GM21447 (cell line): ENCODE measurements around the gene NRF1.
"Not testable (repeated sequence)": the region's sequence is repeated elsewhere in the genome, so short reads cannot be mapped to it uniquely, and the experiment has no call there.

Experiments used
- ATAC-seq: cut with Tn5 transposase; IDR thresholded peaks from one replicate; pipeline ENCODE4 v1.9.1; 2021; ENCODE audit not compliant: unreplicated experiment

Gene NRF1

DNA sequence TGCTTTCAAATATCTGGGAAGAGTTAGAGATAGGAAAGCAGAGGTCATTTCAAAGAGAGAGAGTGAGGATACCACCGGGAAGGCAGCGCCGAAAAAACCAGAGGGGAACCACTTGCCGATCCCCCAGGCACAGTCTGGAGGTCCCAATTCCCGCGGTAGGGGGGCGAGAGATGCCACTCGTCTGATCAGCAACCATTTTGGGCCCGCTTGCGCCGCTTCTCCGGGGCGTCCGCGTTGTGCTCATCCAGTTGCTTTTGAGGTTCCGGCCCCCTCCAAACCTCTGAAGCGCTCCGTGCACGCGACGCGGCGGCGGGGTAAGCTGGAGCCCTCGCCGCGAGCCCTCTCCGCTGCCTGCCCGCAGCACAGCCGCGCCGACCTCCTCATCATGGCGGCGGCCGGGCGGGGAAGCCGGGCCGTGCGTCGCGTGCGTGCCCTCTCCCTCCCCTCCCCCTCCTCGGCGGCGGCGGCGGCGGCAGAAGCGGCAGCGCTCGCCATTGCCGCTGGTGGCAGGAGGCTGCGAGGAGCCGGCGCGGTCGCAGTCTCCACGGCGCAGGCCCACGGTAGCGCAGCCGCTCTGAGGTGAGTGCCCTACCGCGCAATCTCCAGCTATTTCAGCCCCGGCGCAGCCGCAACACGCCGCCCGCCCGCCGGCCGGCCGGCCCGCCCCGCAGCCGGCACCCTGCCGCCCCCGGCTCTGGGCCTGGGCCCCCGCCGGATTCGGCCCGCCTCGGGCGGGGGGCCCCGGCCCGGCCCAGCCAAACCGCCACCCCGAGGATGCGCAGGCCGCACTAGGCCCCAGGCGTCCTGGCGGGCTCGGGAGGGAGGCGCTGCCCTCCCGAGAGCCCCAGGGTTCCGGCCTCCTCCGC, at the start of gene NRF1:
NRF1 (plus strand) TSS at position 475 of the 866 bp plus-strand sequence. CDS start 45,632 bp downstream, outside the sequence.
- peak; percentile 64 for ATAC-seq

GRCh38 chr7:129566323-129566722, 45.2 kb upstream of the NRF1 start:
- not testable (repeated sequence) for ATAC-seq

GRCh38 chr7:129567377-129567776, 44.1 kb upstream of the NRF1 start:
- ATAC-seq = no peak

DNA sequence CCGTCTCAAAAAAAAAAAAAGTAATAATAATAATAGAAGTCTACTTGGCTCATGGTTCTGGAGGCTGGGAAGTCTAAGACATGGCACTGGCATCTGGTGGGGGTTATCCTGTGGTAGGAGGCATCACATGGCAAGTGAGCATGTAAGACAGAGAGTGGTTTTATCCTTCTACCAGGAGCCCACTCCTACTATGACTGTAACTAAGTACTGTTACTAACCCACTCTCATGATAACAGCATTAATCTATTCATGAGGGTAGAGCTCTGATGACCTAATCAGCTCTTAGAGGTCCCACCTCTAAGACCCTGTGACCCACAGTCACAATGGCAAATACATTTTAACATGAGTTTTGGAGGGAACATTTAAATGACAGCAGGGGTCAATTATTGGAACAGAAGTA, 43.3 kb upstream of the NRF1 start:
- ATAC-seq = no peak

DNA sequence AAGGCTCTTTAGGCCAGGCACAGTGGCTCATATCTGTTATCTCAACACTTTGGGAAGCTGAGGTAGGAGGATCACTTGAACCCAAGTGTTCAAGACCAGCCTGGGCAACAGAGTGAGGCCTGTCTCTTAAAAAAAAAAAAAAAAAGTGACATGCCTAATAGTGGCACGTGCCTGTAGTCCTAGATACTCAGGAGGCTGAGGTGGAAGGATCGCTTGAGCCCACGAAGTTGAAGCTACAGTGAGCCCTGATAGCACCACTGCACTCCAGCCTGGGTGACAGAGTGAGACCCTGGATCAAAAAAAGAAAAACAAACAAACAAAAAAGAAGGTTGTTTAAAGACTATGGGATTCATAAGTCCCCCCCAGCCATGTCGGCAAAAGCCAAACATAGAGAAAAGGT, 42.2 kb upstream of the NRF1 start:
- ATAC-seq = no peak

- no peak for ATAC-seq
Measured at GRCh38 chr7:129569811-129570215, 41.7 kb upstream of the NRF1 start.

- ATAC-seq = no peak
Measured at GRCh38 chr7:129571201-129571600, 40.3 kb upstream of the NRF1 start.

DNA sequence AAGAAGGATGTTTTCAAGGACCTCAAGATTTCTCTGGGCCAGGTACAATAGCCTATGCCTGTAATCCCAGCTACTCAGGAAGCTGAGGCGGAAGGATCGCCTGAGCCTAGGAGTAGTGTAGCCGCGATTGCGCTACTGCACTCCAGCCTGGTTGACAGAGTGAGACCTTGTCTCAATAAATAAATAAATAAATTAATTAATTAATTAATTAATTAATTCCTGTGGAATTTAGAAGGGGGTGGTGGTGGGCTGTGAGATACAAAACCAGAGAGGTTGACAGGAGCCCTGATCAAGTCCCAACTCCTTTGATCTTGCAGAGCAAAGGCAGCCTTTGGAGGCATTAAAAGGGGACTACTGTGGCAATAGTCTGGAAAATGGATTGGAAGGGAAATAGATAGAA, 39.3 kb upstream of the NRF1 start:
- no peak for ATAC-seq

GRCh38 chr7:129574487-129574886, 37.0 kb upstream of the NRF1 start:
- no peak for ATAC-seq

DNA sequence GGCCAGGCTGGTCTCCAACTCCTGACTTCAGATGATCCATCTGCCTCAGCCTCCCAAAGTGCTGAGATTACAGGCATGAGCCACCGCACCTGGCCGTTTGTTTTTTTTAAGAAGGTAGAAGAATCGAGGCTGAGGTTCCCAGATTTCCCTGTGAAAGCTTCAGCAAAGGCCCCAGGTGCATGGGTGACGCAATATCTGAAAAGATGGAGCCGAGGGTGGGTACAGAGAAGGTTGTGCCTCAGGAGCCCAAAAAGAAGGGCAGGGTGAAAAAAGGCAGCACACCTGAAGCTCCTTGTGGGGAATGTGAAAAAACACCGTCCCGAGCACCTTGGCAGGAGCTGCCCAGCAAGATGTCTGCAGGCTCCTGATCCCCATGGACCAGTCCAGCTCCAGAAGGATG, 35.8 kb upstream of the NRF1 start:
- no peak for ATAC-seq

DNA sequence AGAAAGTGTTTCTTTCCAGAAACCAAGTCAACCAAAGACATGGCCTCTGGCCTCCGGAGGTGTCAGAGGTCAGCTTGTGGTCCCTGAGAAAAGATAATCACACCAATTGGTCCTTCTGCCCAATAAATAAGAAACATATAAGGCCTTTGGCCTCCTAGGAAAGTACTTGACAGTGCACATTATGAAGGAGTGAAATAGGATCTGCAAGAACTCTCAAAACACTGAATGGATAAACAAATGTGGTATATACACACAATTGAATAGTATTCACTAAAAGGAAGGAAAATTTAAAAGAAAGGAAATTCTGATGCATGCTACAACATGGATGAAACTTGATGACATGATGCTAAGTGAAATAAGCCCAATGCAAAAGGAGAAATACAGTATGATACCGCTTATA, 35.4 kb upstream of the NRF1 start:
- ATAC-seq = no peak

GRCh38 chr7:129578829-129579228, 32.7 kb upstream of the NRF1 start:
- ATAC-seq = no peak

DNA sequence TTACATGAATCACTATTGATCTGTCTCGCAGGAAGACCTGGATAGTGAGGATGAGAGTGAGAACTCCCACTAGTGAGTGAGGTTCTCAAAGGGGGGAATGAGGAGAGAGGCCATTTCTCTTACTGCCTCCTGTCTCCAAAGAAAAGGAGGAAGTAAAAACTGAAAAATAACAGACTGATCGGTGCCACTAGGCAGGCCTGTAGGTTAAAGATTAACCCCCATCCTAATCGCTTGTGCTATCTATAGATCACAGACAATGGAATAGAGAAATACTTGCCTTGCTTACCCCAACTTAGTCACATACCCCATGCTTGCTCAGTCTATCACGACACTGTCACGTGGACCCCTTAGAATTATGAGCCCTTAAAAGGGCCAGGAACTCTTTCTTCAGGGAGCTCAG, 25.3 kb upstream of the NRF1 start:
- ATAC-seq = not testable (repeated sequence)

GRCh38 chr7:129588268-129588667, 23.3 kb upstream of the NRF1 start:
- no peak for ATAC-seq

GRCh38 chr7:129591868-129592267, 19.7 kb upstream of the NRF1 start:
- ATAC-seq = no peak

DNA sequence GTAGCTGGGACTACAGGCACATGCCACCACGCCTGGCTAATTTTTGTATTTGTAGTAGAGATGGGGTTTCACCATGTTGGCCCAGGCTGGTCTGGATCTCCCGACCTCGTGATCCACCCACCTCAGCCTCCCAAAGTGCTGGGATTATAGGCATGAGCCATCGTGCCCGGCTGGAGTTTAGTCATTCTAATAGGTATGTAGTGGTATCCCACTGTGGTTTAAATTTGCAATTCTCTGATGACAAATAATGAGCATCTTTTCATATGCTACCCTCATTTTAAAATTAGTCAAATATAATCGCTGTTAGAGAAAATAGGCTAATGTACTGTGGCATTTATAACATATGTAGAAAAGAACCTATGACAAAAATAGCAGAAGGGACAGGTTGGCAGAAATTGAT, 15.1 kb upstream of the NRF1 start:
- not testable (repeated sequence) for ATAC-seq

DNA sequence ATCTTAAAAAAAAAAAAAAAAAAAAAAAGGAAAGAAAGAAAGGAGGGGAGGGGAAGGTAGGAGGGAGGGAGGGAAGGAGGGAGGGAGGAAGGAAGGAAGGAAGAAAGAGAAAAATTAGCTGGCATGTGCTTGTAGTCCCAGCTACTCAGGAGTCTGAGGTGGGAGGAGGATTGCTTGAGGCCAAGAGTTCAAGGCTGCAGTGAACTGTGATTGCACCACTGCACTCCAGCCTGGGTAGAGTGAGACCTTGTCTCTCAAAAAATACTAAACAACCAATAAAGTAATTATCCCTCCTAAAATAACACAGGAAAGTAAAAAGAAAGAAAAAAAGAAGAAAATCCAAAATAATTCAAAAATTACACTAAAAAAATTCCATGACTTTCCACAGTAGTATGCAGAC, 13.8 kb upstream of the NRF1 start:
- ATAC-seq = no peak

GRCh38 chr7:129599174-129599573, 12.3 kb upstream of the NRF1 start:
- no peak for ATAC-seq

DNA sequence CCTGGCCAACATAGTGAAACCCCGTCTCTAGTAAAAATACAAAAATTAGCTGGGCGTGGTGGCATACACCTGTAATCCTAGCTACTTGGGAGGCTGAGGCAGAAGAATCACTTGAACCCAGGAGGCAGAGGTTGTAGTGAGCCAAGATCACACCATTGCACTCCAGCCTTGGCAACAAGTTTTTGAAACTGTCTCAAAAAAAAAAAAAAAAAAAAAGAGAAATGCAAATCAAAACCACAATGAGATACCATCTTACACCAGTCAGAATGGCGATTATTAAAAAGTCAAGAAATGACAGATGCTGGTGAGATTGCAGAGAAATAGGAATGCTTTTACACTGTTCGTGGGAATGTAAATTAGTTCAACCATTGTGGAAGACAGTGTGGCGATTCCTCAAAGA, 7.9 kb upstream of the NRF1 start:
- ATAC-seq = not testable (repeated sequence)

GRCh38 chr7:129604021-129604420, 7.5 kb upstream of the NRF1 start:
- not testable (repeated sequence) for ATAC-seq

DNA sequence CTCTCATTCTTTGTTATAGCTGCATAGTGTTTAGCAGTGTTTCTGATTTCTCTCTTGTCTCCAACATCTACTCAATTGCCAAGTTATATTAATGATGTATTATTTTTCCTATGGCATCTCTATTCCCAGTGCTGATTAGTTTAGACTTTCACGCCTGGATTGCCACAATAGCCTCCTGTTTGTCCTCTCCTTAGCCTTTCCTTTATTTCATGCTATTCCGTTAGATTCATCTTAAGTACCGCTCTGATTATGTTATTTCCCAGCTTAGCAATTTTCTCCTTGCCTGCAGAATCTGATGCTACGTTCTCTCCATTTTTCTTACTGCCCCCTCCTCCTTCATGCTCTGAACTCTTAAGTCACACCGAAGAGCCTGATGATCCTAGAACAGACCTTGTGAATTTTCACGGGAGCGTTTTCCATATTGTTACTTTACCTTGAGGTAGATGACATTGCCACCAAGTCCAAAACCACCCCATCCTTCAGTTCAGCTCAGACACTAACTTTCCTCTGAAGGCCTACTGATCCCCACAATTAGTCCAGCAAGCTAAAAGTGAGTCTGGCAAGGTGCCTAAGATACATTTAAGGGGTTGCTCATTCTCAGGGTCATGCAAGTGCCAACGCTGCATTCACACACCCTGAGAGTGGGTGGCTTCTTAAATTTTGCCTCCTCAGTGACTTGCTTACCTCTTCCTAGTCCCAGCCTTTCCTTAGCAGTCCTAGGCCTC, 6.6 kb upstream of the NRF1 start:
- no peak for ATAC-seq

- ATAC-seq = no peak
Measured at GRCh38 chr7:129605960-129606614, 5.4 kb upstream of the NRF1 start.
